Body of pancreas (tissue), 4 donors: ENCODE results near the gene CARTPT. TPM values are rescaled to one million over a fixed set of nuclear protein-coding genes. Genes with fewer than 3 reads are reported as not detected.

Experiments
- ATAC-seq: fragments of 150-250 bp; one replicate; pipeline ENCODE4 v1.9.1; 2016
- DNase-seq, 4 donors: peaks; one replicate each; pipeline ENCODE4 v3.0.0-alpha.2; 2019
- H3K27ac ChIP-seq, 4 donors: fragments of 200-600 bp; sonication (generic); 1 replicate in 3 of 4; 2 replicates in 1 of 4; pipeline versions ENCODE4 v1.5.1 to v1.6.1; 2016 to 2019; ENCODE audit warnings: mild to moderate bottlenecking in 1 of 4, mixed read lengths in 1 of 4, moderate library complexity in 1 of 4
- H3K27me3 ChIP-seq, 2 donors: fragments of 200-600 bp; sonication (generic); one replicate each; pipeline ENCODE4 v1.6.0; 2016; ENCODE audit warnings: mild to moderate bottlenecking in 1 of 2
- H3K36me3 ChIP-seq, 2 donors: fragments of 200-600 bp; sonication (generic); replicated peaks in 1 of 2; 2 replicates each; pipeline ENCODE4 v1.5.1; 2016; ENCODE audit warnings: low read depth in 2 of 2; ENCODE audit not compliant: insufficient read depth in 1 of 2
- H3K4me1 ChIP-seq: fragments of 200-600 bp; sonication (generic); one replicate; pipeline ENCODE4 v1.6.0; 2016
- H3K4me3 ChIP-seq, 2 donors: fragments of 200-600 bp; sonication (generic); 1 replicate in 1 of 2; 2 replicates in 1 of 2; pipeline ENCODE4 v1.5.1; 2016 to 2019
- H3K9me3 ChIP-seq, 3 donors: fragments of 200-600 bp; sonication (generic); 1 replicate in 2 of 3; 2 replicates in 1 of 3; pipeline ENCODE4 v1.5.1; 2016
- CTCF ChIP-seq, 7 experiments: fragments of 450-650 bp in 4 of 7; fragments of 200-600 bp in 3 of 7; sonication (generic) in 3 of 7; IDR thresholded peaks; one replicate each; pipeline ENCODE4 v1.5.1; 2016 to 2019; ENCODE audit warnings: antibody characterized with exemption in 7 of 7
- POLR2A ChIP-seq, 3 donors: fragments of 450-650 bp; IDR thresholded peaks; one replicate each; pipeline ENCODE4 v1.6.1; 2016; ENCODE audit warnings: antibody characterized with exemption in 3 of 3, mild to moderate bottlenecking in 2 of 3
- WGBS, 2 donors: methylation state at CpG; one replicate each; pipeline ENCODE4 v1.1.5; 2017; 5-methylcytosine and 5-hydroxymethylcytosine counted together
- intact Hi-C: fragments of 100-400 bp; cut with DNase I; formaldehyde crosslinking; loops from one replicate; pipeline ENCODE4 v1.15.1; 2023
- total RNA-seq, 2 donors: library from RNA; depleted of rRNA; stranded (reverse); fragments of >200 nt; gene quantifications; one replicate each; pipeline ENCODE4 v1.1.0, GENCODE V29; 2016

The CARTPT gene
- total RNA-seq, 2 donors from 2014 or later, result not detected

DNA sequence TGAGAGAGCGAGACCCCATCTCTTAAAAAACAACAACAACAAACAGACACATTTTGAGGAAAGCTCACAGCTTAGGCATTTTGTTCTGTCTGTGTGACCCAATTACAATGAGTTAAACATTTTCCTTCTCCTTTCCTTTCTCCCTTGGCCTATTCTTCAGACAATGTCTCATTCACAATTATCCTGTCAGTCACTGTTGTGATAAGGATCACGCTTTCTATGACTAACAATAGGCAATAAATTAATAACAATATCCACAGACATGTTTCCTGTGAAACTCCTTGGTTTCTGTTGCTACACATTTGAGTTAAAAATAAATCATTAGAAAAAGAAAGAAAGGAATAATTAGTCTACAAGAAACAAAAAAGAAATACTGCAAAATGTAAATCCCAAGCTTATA is 19.8 kb upstream of the CARTPT start:
- no peaks in the 10 kb centered on the region for H3K36me3 ChIP-seq
- ATAC-seq (no peak), DNase-seq (no peak)
- no peaks in the 10 kb centered on the region for H3K9me3 ChIP-seq
- H3K27me3 ChIP-seq, result no peaks in the 10 kb centered on the region
- no peak overlapping the region for H3K27ac ChIP-seq
- WGBS, 2 donors, result 70 to 75% methylated on average over 2 of the region's 2 CpGs
- no peak for TF ChIP-seq CTCF (IDR thresholded peaks at IDR 0.05)
- no peaks in the 10 kb centered on the region for H3K4me1 ChIP-seq
- no peak overlapping the region for H3K4me3 ChIP-seq
- intact Hi-C loops, result no loop called here

- no peaks in the 10 kb centered on the region for H3K27me3 ChIP-seq
- no peaks in the 10 kb centered on the region for H3K36me3 ChIP-seq
- DNase-seq (no peak), ATAC-seq (no peak)
- no peaks in the 10 kb centered on the region for H3K4me1 ChIP-seq
- no peaks in the 10 kb centered on the region for H3K9me3 ChIP-seq
- no peak overlapping the region for H3K27ac ChIP-seq
- no peak for TF ChIP-seq CTCF (IDR thresholded peaks at IDR 0.05)
- no peak for TF ChIP-seq POLR2A (IDR thresholded peaks at IDR 0.05)
- 56 to 86% methylated on average over 2 of the region's 2 CpGs for WGBS, 2 donors
- no peak overlapping the region for H3K4me3 ChIP-seq
- intact Hi-C loops, result no loop called here
Measured at GRCh38 chr5:71699751-71700150, 19.3 kb upstream of the CARTPT start.

GRCh38 chr5:71700803-71701202 is 18.3 kb upstream of the CARTPT start:
- Histone ChIP-seq H3K27ac (no peak overlapping the region), H3K36me3 (no peaks in the 10 kb centered on the region), H3K4me3 (no peak overlapping the region), H3K27me3 (no peaks in the 10 kb centered on the region), H3K9me3 (no peaks in the 10 kb centered on the region), H3K4me1 (no peaks in the 10 kb centered on the region)
- ATAC-seq (no peak), DNase-seq (no peak)
- intact Hi-C loops, result no loop called here
- no peak for TF ChIP-seq POLR2A (IDR thresholded peaks at IDR 0.05)
- TF ChIP-seq CTCF (IDR thresholded peaks at IDR 0.05), result no peak

- Histone ChIP-seq H3K27ac (no peak overlapping the region), H3K27me3 (no peaks in the 10 kb centered on the region), H3K4me1 (no peaks in the 10 kb centered on the region), H3K4me3 (no peak overlapping the region), H3K36me3 (no peaks in the 10 kb centered on the region), H3K9me3 (no peaks in the 10 kb centered on the region)
- 57 to 59% methylated on average over 3 of the region's 3 CpGs for WGBS, 2 donors
- intact Hi-C loops, result no loop called here
- TF ChIP-seq CTCF (IDR thresholded peaks at IDR 0.05) (no peak), POLR2A (IDR thresholded peaks at IDR 0.05) (no peak)
- ATAC-seq (no peak), DNase-seq (no peak)
Measured at GRCh38 chr5:71701407-71701806, 17.7 kb upstream of the CARTPT start.

- no peak for TF ChIP-seq CTCF (IDR thresholded peaks at IDR 0.05)
- TF ChIP-seq POLR2A (IDR thresholded peaks at IDR 0.05), result no peak
- intact Hi-C loops, result no loop called here
- WGBS, 2 donors, result 35 to 41% methylated on average over 4 of the region's 4 CpGs
Measured at GRCh38 chr5:71703941-71704340, 15.1 kb upstream of the CARTPT start.

More at GRCh38 chr5:71703941-71704340, 15.1 kb upstream of the CARTPT start:
- ATAC-seq, result no peak
- no peaks in the 10 kb centered on the region for H3K27me3 ChIP-seq
- H3K4me1 ChIP-seq, result no peaks in the 10 kb centered on the region
- H3K4me3 ChIP-seq, result no peak overlapping the region
- no peak overlapping the region for H3K27ac ChIP-seq
- no peaks in the 10 kb centered on the region for H3K9me3 ChIP-seq
- H3K36me3 ChIP-seq, result no peaks in the 10 kb centered on the region
- no peak for DNase-seq
